Endothelial cell of umbilical vein (primary cell): ENCODE data around the gene HACD3. TPM values are rescaled to one million over a fixed set of nuclear protein-coding genes. Genes with fewer than 3 reads are reported as not detected.

Source experiments
- BruUV-seq: library from RNA; stranded (reverse); fragments of 400-500 nt; replicated peaks from 2 replicates; lab custom pipeline; 2021; lab: Mats Ljungman, UMichigan
- CTCF ChIA-PET: fragments of 300-600, 350-600 bp; sonication (Branson Sonifier 250); formaldehyde crosslinking; loops from one replicate; lab custom pipeline; 2021; ENCODE audit warnings: antibody characterized with exemption, inconsistent platforms; lab: Charles Lee
- POLR2A ChIA-PET: fragments of 300-600, 350-600 bp; sonication (Branson Sonifier 250); formaldehyde crosslinking; loops from one replicate; lab custom pipeline; 2021; ENCODE audit warnings: antibody characterized with exemption, inconsistent platforms; lab: Charles Lee
- DNase-seq: peaks from one replicate; pipeline ENCODE4 v3.0.0-alpha.2; 2011; ENCODE audit warnings: low read depth, low spot score
- FAIRE-seq: peaks from 2 replicates; lab custom pipeline; 2011; peaks lifted over from hg19 to GRCh38; lab: Jason Lieb, UNC
- H2AFZ ChIP-seq: 2 replicates; pipeline ENCODE4 v1.6.0; 2012; ENCODE audit warnings: low read depth, low read length, control low read depth, inconsistent platforms
- H3K27ac ChIP-seq: 2 replicates; pipeline ENCODE4 v1.5.1; 2011; ENCODE audit warnings: low read depth, mild to moderate bottlenecking, control low read depth, low read length, moderate library complexity; ENCODE audit not compliant: insufficient read depth
- H3K27me3 ChIP-seq, 2 experiments: 2 replicates each; pipeline versions ENCODE4 v1.6.0 to v1.6.1; 2011; ENCODE audit warnings: low read length in 2 of 2, mixed read lengths in 1 of 2; ENCODE audit not compliant: control insufficient read depth in 2 of 2, insufficient read depth in 2 of 2
- H3K36me3 ChIP-seq, 2 experiments: 2 replicates in 1 of 2; 3 replicates in 1 of 2; pipeline ENCODE4 v1.5.1; 2011; ENCODE audit warnings: low read length in 2 of 2, mild to moderate bottlenecking in 1 of 2, moderate library complexity in 1 of 2; ENCODE audit not compliant: control insufficient read depth in 2 of 2, insufficient read depth in 2 of 2; ENCODE audit errors: extremely low read depth in 1 of 2
- H3K4me1 ChIP-seq: 3 replicates; pipeline ENCODE4 v1.5.1; 2011; ENCODE audit warnings: mild to moderate bottlenecking, low read length; ENCODE audit not compliant: control insufficient read depth, insufficient read depth; ENCODE audit errors: extremely low read depth
- H3K4me2 ChIP-seq: 2 replicates; pipeline ENCODE4 v1.6.1; 2011; ENCODE audit warnings: low read length, control low read depth, mixed read lengths; ENCODE audit not compliant: insufficient read depth
- H3K4me3 ChIP-seq, 3 experiments: fragments of 200-600 bp in 1 of 3; sonication (generic), shearing (Covaris generic) in 1 of 3; replicated peaks in 1 of 3; 2 replicates each; pipeline ENCODE4 v1.5.1; 2011 to 2016; ENCODE audit warnings: control low read depth in 3 of 3, low read length in 3 of 3, mild to moderate bottlenecking in 2 of 3, inconsistent platforms in 1 of 3, low read depth in 1 of 3, moderate library complexity in 1 of 3; ENCODE audit not compliant: insufficient read depth in 1 of 3
- H3K79me2 ChIP-seq: 2 replicates; pipeline ENCODE4 v1.6.0; 2012; ENCODE audit warnings: low read length, inconsistent platforms; ENCODE audit not compliant: control insufficient read depth, insufficient read depth
- H3K9ac ChIP-seq: replicated peaks from 2 replicates; pipeline ENCODE3; 2011; ENCODE audit warnings: low read length, control low read depth; ENCODE audit not compliant: insufficient read depth; ENCODE audit errors: extremely low read depth
- H3K9me1 ChIP-seq: replicated peaks from 3 replicates; pipeline ENCODE4 v1.6.0; 2011; ENCODE audit warnings: mild to moderate bottlenecking, low read length; ENCODE audit not compliant: control insufficient read depth, insufficient read depth; ENCODE audit errors: extremely low read depth
- H3K9me3 ChIP-seq: replicated peaks from 2 replicates; pipeline ENCODE4 v1.5.1; 2012; ENCODE audit warnings: low read length, inconsistent platforms; ENCODE audit not compliant: control insufficient read depth, insufficient read depth
- H4K20me1 ChIP-seq: replicated peaks from 2 replicates; pipeline ENCODE3; 2011; ENCODE audit warnings: mild to moderate bottlenecking, low read length; ENCODE audit not compliant: control insufficient read depth, insufficient read depth; ENCODE audit errors: extremely low read depth
- CTCF ChIP-seq, 2 donors: IDR thresholded peaks; 1 replicate in 1 of 2; 2 replicates in 1 of 2; pipeline ENCODE4 v1.5.1; 2011; ENCODE audit warnings: low read length in 2 of 2, mild to moderate bottlenecking in 2 of 2, moderate library complexity in 2 of 2, control low read depth in 1 of 2, inconsistent platforms in 1 of 2, low read depth in 1 of 2; ENCODE audit not compliant: insufficient read depth in 1 of 2; ENCODE audit errors: extremely low read depth in 1 of 2
- EZH2 ChIP-seq: IDR thresholded peaks from 2 replicates; pipeline ENCODE4 v1.6.1; 2012; ENCODE audit warnings: borderline replicate concordance, low read depth, mild to moderate bottlenecking, moderate library complexity, low read length, inconsistent platforms; ENCODE audit not compliant: severe bottlenecking
- FOS ChIP-seq: IDR thresholded peaks from 2 replicates; pipeline ENCODE4 v1.6.1; 2011; ENCODE audit warnings: mild to moderate bottlenecking, low read length, moderate library complexity, borderline replicate concordance; ENCODE audit not compliant: insufficient read depth
- GATA2 ChIP-seq: IDR thresholded peaks from 2 replicates; pipeline ENCODE4 v1.7.0; 2011; ENCODE audit warnings: low read depth, mild to moderate bottlenecking, moderate library complexity, mixed read lengths, low read length; ENCODE audit not compliant: insufficient read length, insufficient read depth
- JUN ChIP-seq: IDR thresholded peaks from 2 replicates; pipeline ENCODE4 v1.6.1; 2011; ENCODE audit warnings: borderline replicate concordance, low read depth; ENCODE audit not compliant: insufficient read length, insufficient read depth
- MAX ChIP-seq: IDR thresholded peaks from 2 replicates; pipeline ENCODE4 v1.6.1; 2011; ENCODE audit not compliant: insufficient read depth, insufficient read length
- MYC ChIP-seq: IDR thresholded peaks from one replicate; pipeline ENCODE4 v1.6.1; 2011; ENCODE audit warnings: mild to moderate bottlenecking, low read depth, low read length
- POLR2A ChIP-seq: IDR thresholded peaks from 2 replicates; pipeline ENCODE4 v1.6.1; 2012; ENCODE audit warnings: low read depth, mild to moderate bottlenecking, control low read depth, low read length
- POLR2AphosphoS5 ChIP-seq: IDR thresholded peaks from 2 replicates; pipeline ENCODE4 v1.6.1; 2012; ENCODE audit warnings: low read depth, mild to moderate bottlenecking, control low read depth, low read length, moderate library complexity; ENCODE audit not compliant: insufficient read depth
- dilution Hi-C: fragments of 300-500 bp; cut with MboI; formaldehyde crosslinking; loops from one replicate; pipeline ENCODE4 v1.15.0; 2019; ENCODE audit warnings: low sequenced_read_pairs; ENCODE audit not compliant: extremely low pct_ligation_motif_present
- intact Hi-C: fragments of 100-400 bp; cut with micrococcal nuclease; formaldehyde crosslinking; loops from one replicate; pipeline ENCODE4 v1.10.0; 2022
- polyA plus RNA-seq, 4 experiments: library from polyadenylated mRNA; depleted of rRNA in 3 of 4; stranded (reverse) in 3 of 4; unstranded in 1 of 4; fragments of >200 nt; gene quantifications; 2 replicates each; pipeline versions ENCODE4 v1.2.1 to v1.2.3, GENCODE V29; 2011 to 2012; ENCODE audit warnings: missing spikeins in 1 of 4
- total RNA-seq: library from RNA; stranded (reverse); gene quantifications from 2 replicates; pipeline ENCODE4 v1.2.3, GENCODE V29; 2021

HACD3 gene
- total and polyA plus RNA-seq, 2 donors (not counting 3 experiments of a cell fraction or from before 2014, with no cell fraction given): 47.4 to 61.1 TPM

- FAIRE-seq (peak; percentile 79), DNase-seq (peak; percentile 75)
- Histone ChIP-seq H3K4me2 (peak overlapping the region; percentile 64), H3K9me1 (no peaks in the 10 kb centered on the region), H3K4me1 (peaks cover 33% of the 10 kb centered on the region), H3K36me3 (peaks cover 7 to 8% of the 10 kb centered on the region in 2 experiments), H3K4me3 (no peak overlapping the region), H2AFZ (no peak overlapping the region), H4K20me1 (no peaks in the 10 kb centered on the region), H3K9me3 (no peaks in the 10 kb centered on the region), H3K27ac (peak overlapping the region; percentile 44), H3K27me3 (no peaks in the 10 kb centered on the region), H3K9ac (peak overlapping the region; percentile 27), H3K79me2 (no peaks in the 10 kb centered on the region)
- ChIA-PET CTCF (interaction anchor here (1.0 to 1.3 kb wide), 2 partner anchors 10 to 18 kb away, joined by 3 to 5 read pairs; no protein-coding TSS in a partner anchor), POLR2A (no interaction called here)
- intact Hi-C loops (no loop called here), dilution Hi-C loops (no loop called here)
- no peak for TF ChIP-seq FOS
- TF ChIP-seq GATA2: no peak
- no peak for TF ChIP-seq JUN
- TF ChIP-seq POLR2A: no peak
- no peak for TF ChIP-seq MAX
- no peak for TF ChIP-seq CTCF (IDR thresholded peaks at IDR 0.05; ENCODE audit: extremely low read depth in 1 of 2, insufficient read depth in 1 of 2, low read depth in 1 of 2, low read length in 2 of 2)
- TF ChIP-seq EZH2: no peak
- no peak for TF ChIP-seq POLR2AphosphoS5
- no peak for TF ChIP-seq MYC
- no TSS peak for BruUV-seq
Measured at GRCh38 chr15:65584241-65584640, 54.0 kb downstream of the HACD3 start.
